Lower leg skin (tissue), 4 donors: ENCODE measurements around the gene NDUFB7. TPM values are rescaled to one million over a fixed set of nuclear protein-coding genes. Genes with fewer than 3 reads are reported as not detected.
"Not testable (repeated sequence)": the region's sequence is repeated elsewhere in the genome, so short reads cannot be mapped to it uniquely, and the experiment has no call there.

Experiments
- DNase-seq, 2 donors: peaks; one replicate each; pipeline ENCODE4 v3.0.0-alpha.2; 2019; ENCODE audit warnings: low spot score in 2 of 2
- H3K4me3 ChIP-seq: fragments of 200-600 bp; sonication (generic); 2 replicates; pipeline ENCODE4 v1.5.1; 2017; ENCODE audit warnings: mild to moderate bottlenecking, low read depth; ENCODE audit not compliant: poor library complexity, severe bottlenecking
- POLR2A ChIP-seq, 2 donors: fragments of 450-650 bp; IDR thresholded peaks; one replicate each; pipeline ENCODE4 v1.6.1; 2016 to 2017; ENCODE audit warnings: antibody characterized with exemption in 2 of 2, mild to moderate bottlenecking in 1 of 2, moderate library complexity in 1 of 2
- WGBS, 2 donors: methylation state at CpG; one replicate each; pipeline ENCODE4 v1.1.5; 2018; 5-methylcytosine and 5-hydroxymethylcytosine counted together
- intact Hi-C: fragments of 100-400 bp; cut with DNase I; formaldehyde crosslinking; loops from one replicate; pipeline ENCODE4 v1.15.0; 2023; ENCODE audit warnings: low total_unique reads
- total RNA-seq, 4 donors: library from RNA; depleted of rRNA; stranded (reverse); fragments of >200 nt; gene quantifications; one replicate each; pipeline ENCODE4 v1.1.0, GENCODE V29; 2016
- TF ChIP-seq, protein P1 (sequence below), 3 donors: fragments of 450-650 bp; IDR thresholded peaks; one replicate each; pipeline ENCODE4 v1.5.1; 2016; ENCODE audit warnings: antibody characterized with exemption in 3 of 3, mild to moderate bottlenecking in 3 of 3, moderate library complexity in 2 of 3

The NDUFB7 gene
- total RNA-seq, 4 donors from 2014 or later: 219 to 332 (median 280) TPM

DNA sequence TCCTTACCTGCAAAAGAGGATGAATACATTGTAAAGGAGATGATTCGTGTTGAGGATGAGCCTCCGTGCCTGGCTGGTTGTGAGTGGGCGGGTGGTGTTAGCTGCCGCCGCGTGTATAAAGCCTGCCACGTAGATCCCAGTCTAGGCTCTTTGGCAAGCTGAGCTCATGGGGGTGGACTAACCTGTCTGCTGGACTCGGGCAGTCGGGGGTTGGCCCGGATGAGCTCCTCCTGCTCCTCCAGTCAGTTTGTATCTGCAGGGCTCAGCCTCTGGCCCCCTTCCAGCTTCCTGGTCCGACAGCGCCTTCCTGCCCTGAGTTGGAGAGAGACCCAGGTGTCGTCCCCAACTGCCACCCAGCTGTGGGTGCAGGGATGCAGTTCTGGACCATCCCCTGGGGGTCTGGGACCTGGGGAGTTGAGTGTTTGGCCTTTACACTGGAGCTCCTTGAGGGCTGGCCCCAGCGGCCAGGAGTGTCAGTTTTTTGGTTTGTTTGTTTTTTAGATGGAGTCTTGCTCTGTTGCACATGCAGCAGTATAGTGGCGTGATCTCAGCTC, 21.6 kb downstream of the NDUFB7 start:
- intact Hi-C loops: no loop called here
- WGBS, 2 donors: 57 to 58% methylated on average over 14 to 15 of the region's 15 CpGs
- H3K4me3 ChIP-seq: no peak overlapping the region
- DNase-seq: no peak
- TF ChIP-seq, protein P1, sequence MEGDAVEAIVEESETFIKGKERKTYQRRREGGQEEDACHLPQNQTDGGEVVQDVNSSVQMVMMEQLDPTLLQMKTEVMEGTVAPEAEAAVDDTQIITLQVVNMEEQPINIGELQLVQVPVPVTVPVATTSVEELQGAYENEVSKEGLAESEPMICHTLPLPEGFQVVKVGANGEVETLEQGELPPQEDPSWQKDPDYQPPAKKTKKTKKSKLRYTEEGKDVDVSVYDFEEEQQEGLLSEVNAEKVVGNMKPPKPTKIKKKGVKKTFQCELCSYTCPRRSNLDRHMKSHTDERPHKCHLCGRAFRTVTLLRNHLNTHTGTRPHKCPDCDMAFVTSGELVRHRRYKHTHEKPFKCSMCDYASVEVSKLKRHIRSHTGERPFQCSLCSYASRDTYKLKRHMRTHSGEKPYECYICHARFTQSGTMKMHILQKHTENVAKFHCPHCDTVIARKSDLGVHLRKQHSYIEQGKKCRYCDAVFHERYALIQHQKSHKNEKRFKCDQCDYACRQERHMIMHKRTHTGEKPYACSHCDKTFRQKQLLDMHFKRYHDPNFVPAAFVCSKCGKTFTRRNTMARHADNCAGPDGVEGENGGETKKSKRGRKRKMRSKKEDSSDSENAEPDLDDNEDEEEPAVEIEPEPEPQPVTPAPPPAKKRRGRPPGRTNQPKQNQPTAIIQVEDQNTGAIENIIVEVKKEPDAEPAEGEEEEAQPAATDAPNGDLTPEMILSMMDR (IDR thresholded peaks at IDR 0.05): no peak
- TF ChIP-seq POLR2A (IDR thresholded peaks at IDR 0.05): no peak

DNA sequence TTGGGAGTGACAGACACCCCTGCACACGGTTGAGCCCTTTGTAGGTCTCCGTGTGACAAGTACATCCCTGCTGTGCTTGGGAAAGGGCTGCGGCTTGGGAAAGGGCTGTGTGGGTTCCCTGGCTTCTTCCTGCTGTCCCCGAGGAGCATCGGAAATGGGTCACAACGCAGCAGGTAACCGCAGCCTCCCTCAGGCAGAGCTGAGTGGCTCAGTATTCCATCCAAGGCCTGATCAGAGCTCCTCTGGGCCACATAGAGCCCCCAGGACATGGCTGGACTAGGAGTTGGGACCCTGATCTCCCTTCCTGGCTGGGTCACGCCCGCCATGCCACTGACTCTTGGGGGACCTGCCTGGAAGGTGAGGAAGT, 26.2 kb downstream of the NDUFB7 start:
- intact Hi-C loops: no loop called here
- WGBS, 2 donors: 57 to 59% methylated on average over 9 of the region's 9 CpGs
- no peak for DNase-seq
- H3K4me3 ChIP-seq: no peak overlapping the region
- TF ChIP-seq, protein P1 (IDR thresholded peaks at IDR 0.05): no peak
- no peak for TF ChIP-seq POLR2A (IDR thresholded peaks at IDR 0.05)

DNA sequence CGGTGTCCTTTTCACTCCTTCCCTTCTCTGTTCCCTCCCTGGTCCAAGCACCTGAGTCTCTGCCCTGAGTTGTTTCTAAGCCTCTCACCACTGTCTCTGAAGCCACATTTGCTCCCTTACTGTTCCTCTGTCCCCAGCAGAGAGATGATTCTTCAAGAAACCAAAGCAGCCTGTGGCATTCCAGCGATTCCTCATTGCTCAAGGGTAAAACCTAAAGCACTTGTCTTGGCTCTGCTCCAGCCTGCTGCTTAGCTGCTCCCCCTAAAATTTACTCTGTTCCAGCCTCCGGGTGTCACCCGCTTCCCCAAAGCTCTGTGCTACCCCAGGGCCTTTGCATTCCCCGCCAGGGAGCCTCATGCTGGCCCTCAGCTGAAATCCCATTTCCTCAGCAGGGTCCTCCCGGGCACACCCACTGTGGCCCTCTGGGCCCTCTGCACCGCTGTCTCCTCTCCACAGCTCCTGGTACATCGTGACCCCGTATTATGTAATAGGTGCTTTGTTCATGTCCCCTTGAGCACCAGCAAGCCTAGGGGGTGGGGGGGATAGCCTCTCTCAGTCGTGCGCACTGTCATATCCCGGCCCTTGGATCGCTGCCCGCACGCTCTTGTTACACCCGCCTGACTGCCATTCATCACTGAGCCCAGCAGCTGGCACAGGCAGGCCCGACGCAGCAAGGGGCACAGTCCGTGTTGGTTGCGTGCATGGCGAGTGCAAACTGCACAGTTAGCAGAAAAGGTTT, 26.7 kb downstream of the NDUFB7 start:
- 55 to 66% methylated on average over 15 to 21 of the region's 21 CpGs for WGBS, 2 donors
- H3K4me3 ChIP-seq: no peak overlapping the region
- intact Hi-C loops: no loop called here
- no peak for DNase-seq
- TF ChIP-seq, protein P1 (IDR thresholded peaks at IDR 0.05): no peak
- no peak for TF ChIP-seq POLR2A (IDR thresholded peaks at IDR 0.05)

DNA sequence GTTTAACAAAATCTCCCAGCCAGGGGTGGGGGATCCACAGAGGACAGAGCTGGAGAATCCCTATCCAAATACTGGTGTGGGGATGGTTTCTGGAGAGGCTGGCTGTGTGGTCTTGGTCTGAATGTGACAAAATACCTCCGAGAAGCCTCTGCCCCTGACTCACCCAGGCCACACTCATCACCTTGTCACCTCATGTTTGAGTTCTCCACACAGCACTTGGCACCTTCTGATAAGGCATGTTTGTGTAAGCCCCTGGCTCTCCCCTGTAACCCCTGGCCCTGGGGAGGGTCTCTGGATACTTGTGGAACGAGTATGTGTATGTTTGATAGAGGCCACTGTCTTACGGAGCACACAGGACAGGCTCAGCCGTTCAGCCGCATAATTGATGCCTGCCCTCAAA, 27.8 kb downstream of the NDUFB7 start:
- no peak for TF ChIP-seq POLR2A (IDR thresholded peaks at IDR 0.05)
- TF ChIP-seq, protein P1 (IDR thresholded peaks at IDR 0.05): no peak
- H3K4me3 ChIP-seq: no peak overlapping the region
- WGBS, 2 donors: 72 to 76% methylated on average over 5 of the region's 5 CpGs
- DNase-seq: no peak
- intact Hi-C loops: no loop called here

DNA sequence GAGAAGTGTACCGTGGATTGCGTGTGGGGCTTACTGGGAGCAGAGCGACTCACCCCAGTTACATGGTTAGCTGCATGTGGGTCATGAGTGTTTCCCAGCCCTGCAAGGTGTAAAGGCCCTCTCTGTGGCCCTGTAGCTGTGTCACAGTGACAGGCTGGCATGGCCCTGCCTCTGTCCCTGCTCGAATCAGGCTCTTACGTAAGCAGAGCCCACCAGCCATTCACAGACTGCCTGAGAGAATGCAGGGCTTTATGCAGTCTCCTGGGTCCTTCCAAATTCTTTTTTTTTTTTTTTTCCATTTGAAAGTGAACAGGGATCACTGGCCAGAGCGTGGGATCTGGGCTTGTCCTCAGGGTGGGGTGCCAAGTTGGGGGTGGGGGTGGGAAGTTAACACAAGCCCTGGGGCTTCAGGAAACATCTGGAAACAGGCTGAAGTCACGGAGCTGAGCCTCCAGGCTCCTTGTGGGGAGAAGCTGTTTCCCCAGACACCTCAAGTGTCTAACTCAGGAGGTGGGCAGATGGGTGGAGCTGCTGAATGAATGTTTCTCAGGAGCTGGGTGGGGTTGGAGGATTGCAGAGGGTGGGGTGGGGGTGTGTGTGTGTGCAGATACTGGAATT, 29.0 kb downstream of the NDUFB7 start:
- 25 to 31% methylated on average over 7 of the region's 7 CpGs for WGBS, 2 donors
- intact Hi-C loops: no loop called here
- no peak for DNase-seq
- no peak overlapping the region for H3K4me3 ChIP-seq
- TF ChIP-seq, protein P1 (IDR thresholded peaks at IDR 0.05): no peak
- TF ChIP-seq POLR2A (IDR thresholded peaks at IDR 0.05): no peak

DNA sequence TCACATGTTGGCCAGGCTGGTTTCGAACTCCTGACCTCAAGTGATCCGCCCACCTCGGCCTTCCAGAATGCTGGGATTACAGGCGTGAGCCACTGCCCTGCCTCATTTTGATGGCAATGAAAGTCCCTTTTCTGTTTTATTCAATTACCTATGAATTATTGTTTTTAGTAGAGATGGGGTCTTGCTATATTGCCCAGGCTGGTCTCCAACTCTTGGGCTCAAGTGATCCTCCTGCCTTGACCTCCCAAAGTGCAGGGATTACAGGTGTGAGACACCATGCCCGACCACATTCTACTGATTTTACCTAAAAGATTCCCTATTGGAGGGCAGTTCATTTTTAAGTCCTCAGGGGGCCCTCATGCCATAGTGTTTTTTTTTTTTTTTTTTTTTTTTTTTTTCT, 29.9 kb downstream of the NDUFB7 start:
- intact Hi-C loops, H3K4me3 ChIP-seq, DNase-seq: not testable (repeated sequence)
- 79 to 88% methylated on average over 5 of the region's 5 CpGs for WGBS, 2 donors
